VCaP (cell line): ENCODE measurements around the gene SPOCK3.

Source experiments
- H3K27ac ChIP-seq: fragments of 450-650 bp; 2 replicates; pipeline ENCODE4 v1.5.1; 2017
- TF ChIP-seq, protein P1 (sequence below): fragments of 450-650 bp; conservative IDR thresholded peaks from 2 replicates; pipeline ENCODE4 v1.5.1; 2017; ENCODE audit warnings: mild to moderate bottlenecking, moderate library complexity

The SPOCK3 gene

GRCh38 chr4:166827629-166828028 is 406.7 kb downstream of the SPOCK3 start:
- TF ChIP-seq, protein P1, sequence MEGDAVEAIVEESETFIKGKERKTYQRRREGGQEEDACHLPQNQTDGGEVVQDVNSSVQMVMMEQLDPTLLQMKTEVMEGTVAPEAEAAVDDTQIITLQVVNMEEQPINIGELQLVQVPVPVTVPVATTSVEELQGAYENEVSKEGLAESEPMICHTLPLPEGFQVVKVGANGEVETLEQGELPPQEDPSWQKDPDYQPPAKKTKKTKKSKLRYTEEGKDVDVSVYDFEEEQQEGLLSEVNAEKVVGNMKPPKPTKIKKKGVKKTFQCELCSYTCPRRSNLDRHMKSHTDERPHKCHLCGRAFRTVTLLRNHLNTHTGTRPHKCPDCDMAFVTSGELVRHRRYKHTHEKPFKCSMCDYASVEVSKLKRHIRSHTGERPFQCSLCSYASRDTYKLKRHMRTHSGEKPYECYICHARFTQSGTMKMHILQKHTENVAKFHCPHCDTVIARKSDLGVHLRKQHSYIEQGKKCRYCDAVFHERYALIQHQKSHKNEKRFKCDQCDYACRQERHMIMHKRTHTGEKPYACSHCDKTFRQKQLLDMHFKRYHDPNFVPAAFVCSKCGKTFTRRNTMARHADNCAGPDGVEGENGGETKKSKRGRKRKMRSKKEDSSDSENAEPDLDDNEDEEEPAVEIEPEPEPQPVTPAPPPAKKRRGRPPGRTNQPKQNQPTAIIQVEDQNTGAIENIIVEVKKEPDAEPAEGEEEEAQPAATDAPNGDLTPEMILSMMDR: no peak
- H3K27ac ChIP-seq: no peak overlapping the region

GRCh38 chr4:166827167-166827566 is 407.1 kb downstream of the SPOCK3 start:
- TF ChIP-seq, protein P1: no peak
- H3K27ac ChIP-seq: no peak overlapping the region

- no peak overlapping the region for H3K27ac ChIP-seq
- TF ChIP-seq, protein P1: no peak
These were observed 410.4 kb downstream of the SPOCK3 start for GRCh38 chr4:166823848-166824247.

GRCh38 chr4:166823126-166823525 is 411.2 kb downstream of the SPOCK3 start:
- TF ChIP-seq, protein P1: no peak
- no peak overlapping the region for H3K27ac ChIP-seq

DNA sequence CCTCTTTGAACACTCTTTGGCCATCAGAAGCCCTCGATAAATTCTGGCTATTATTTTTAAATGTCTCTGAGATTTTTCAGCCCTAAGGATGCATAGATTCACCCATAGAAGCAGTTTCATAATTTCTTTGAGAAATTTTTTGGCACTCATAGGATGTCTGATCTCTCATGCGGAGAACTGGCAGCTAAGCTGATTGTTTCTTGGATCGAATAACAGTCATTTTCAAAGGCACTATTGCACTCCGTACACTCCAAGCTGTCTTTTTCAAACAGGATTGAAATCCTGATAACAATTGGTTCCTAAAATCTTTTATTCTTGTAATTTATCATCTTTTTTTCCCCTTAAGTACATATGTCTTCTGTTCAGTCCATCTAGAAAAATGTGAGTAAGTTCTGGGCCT is 411.9 kb downstream of the SPOCK3 start:
- no peak overlapping the region for H3K27ac ChIP-seq
- TF ChIP-seq, protein P1: no peak

DNA sequence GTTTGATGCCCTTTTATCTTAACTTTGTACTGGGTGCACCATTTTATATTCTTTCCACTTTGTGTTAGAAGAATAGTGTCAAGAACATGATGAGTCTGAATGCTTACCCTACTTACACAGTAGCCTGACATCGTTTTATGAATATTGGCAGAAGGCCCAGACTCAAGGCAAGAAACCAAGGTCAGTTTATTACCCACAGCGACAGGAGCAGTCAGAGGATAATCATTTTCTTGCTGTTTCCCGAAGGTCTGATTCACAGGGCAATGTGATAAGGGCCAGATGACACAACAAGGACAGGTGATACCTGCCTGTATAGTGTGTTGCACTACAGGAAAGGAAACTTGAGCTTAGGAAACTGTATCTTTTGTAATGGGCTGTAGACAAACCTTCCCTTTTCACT is 417.4 kb downstream of the SPOCK3 start:
- TF ChIP-seq, protein P1: no peak
- no peak overlapping the region; the same call in 1 of the 2 replicates for H3K27ac ChIP-seq

- H3K27ac ChIP-seq: no peak overlapping the region
- TF ChIP-seq, protein P1: no peak
These were observed 425.9 kb downstream of the SPOCK3 start for GRCh38 chr4:166808380-166808779.

DNA sequence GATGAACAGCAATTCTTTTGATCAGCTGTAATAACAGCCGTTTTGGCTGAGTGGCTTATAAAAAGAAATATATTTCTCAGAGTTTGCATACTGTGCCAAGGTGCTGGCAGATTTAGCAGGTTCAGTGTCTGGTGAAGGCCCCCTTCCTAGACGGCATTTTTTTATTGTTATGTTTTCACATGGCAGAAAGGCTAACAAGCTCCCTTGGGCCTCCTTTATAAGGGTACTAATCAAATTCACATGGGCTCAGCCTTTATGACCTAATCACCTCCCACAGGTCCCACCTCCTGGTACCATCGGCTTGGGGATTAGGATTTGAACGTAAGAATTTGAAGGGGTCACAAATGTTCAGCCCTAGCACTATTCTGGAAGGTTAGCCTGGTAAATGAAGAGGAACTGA is 431.9 kb downstream of the SPOCK3 start:
- TF ChIP-seq, protein P1: no peak
- H3K27ac ChIP-seq: no peak overlapping the region
